K562 (cell line): Measurements from ENCODE around the gene HMCN1. TPM values are rescaled to one million over a fixed set of nuclear protein-coding genes. Genes with fewer than 3 reads are reported as not detected.

ENCODE experiments used
- ATAC-seq: fragments of 200-7000 bp; cut with Tn5 transposase; 3 replicates; pipeline ENCODE4 v1.9.1; 2020; ENCODE audit warnings: moderate library complexity
- BruUV-seq: library from RNA; stranded (reverse); fragments of 400-500 nt; replicated peaks from 2 replicates; lab custom pipeline; 2021; lab: Mats Ljungman, UMichigan
- CTCF ChIA-PET: fragments of 300-600 bp; formaldehyde crosslinking; extraction: SDS; loops from one replicate; lab custom pipeline; 2021; ENCODE audit warnings: low intra/inter-chr PET ratio; lab: Yijun Ruan, JAX
- POLR2A ChIA-PET: fragments of 300-600, 350-650 bp; sonication (Branson Sonifier 250); formaldehyde crosslinking; extraction: SDS; loops from one replicate; lab custom pipeline; 2021; ENCODE audit warnings: antibody characterized with exemption, inconsistent platforms; lab: Yijun Ruan, JAX
- DNase-seq, 4 experiments: peaks; one replicate each; pipeline versions ENCODE4 v3.0.0 to v3.0.0-alpha.2; 2011 to 2018; ENCODE audit warnings: low spot score in 3 of 4, mixed read lengths in 3 of 4; ENCODE audit errors: extremely low read depth in 1 of 4
- FAIRE-seq: peaks from 2 replicates; lab custom pipeline; 2011; peaks lifted over from hg19 to GRCh38; lab: Jason Lieb, UNC
- H2AFZ ChIP-seq: 2 replicates; pipeline ENCODE4 v1.6.0; 2011; ENCODE audit warnings: low read depth, low read length, control low read depth, inconsistent platforms
- H3K27ac ChIP-seq: fragments of 200-600 bp; 3 replicates; pipeline ENCODE4 v1.8.0; 2011; ENCODE audit warnings: low read depth, mild to moderate bottlenecking, control low read depth, inconsistent platforms, low read length, moderate library complexity, mixed read lengths; ENCODE audit errors: extremely low read depth
- H3K27me3 ChIP-seq, 2 experiments: fragments of 300-600 bp in 1 of 2; 2 replicates in 1 of 2; 3 replicates in 1 of 2; pipeline versions ENCODE4 v1.6.0 to v1.8.0; 2011; ENCODE audit warnings: inconsistent platforms in 2 of 2, low read length in 2 of 2, mild to moderate bottlenecking in 1 of 2, mixed read lengths in 1 of 2, moderate library complexity in 1 of 2; ENCODE audit not compliant: control insufficient read depth in 2 of 2, insufficient read depth in 2 of 2
- H3K36me3 ChIP-seq: fragments of 300-600 bp; 3 replicates; pipeline ENCODE4 v1.8.0; 2011; ENCODE audit warnings: mild to moderate bottlenecking, low read length, inconsistent platforms; ENCODE audit not compliant: control insufficient read depth, insufficient read depth
- H3K4me1 ChIP-seq, 2 experiments: fragments of 200-600 bp in 1 of 2; replicated peaks in 1 of 2; 2 replicates in 1 of 2; 3 replicates in 1 of 2; pipeline versions ENCODE4 v1.5.1 to v1.8.0; 2011; ENCODE audit warnings: inconsistent platforms in 2 of 2, low read length in 2 of 2, mild to moderate bottlenecking in 1 of 2, mixed read lengths in 1 of 2, moderate library complexity in 1 of 2; ENCODE audit not compliant: control insufficient read depth in 2 of 2, insufficient read depth in 2 of 2
- H3K4me2 ChIP-seq: 2 replicates; pipeline ENCODE4 v1.6.1; 2011; ENCODE audit warnings: low read length, control low read depth, inconsistent platforms, mixed read lengths; ENCODE audit not compliant: insufficient read depth
- H3K4me3 ChIP-seq: fragments of 200-600 bp; sonication (generic), shearing (Covaris generic); 2 replicates; pipeline ENCODE4 v1.5.1; 2016; ENCODE audit warnings: control low read depth, inconsistent platforms
- H3K79me2 ChIP-seq: fragments of 200-600 bp; 3 replicates; pipeline ENCODE4 v1.8.0; 2011; ENCODE audit warnings: low read length, inconsistent platforms; ENCODE audit not compliant: control insufficient read depth, insufficient read depth
- H3K9ac ChIP-seq, 2 experiments: 2 replicates each; pipeline versions ENCODE4 v1.6.0 to v1.6.1; 2011; ENCODE audit warnings: low read depth in 2 of 2, low read length in 2 of 2, control low read depth in 1 of 2, inconsistent platforms in 1 of 2, mild to moderate bottlenecking in 1 of 2, mixed read lengths in 1 of 2; ENCODE audit not compliant: insufficient read depth in 1 of 2
- H3K9me1 ChIP-seq: one replicate; pipeline ENCODE4 v1.6.0; 2011; ENCODE audit warnings: inconsistent platforms, mild to moderate bottlenecking, low read length, moderate library complexity; ENCODE audit not compliant: control insufficient read depth, insufficient read depth
- H3K9me3 ChIP-seq: replicated peaks from 2 replicates; pipeline ENCODE4 v1.5.1; 2011; ENCODE audit warnings: low read depth, low read length, inconsistent platforms; ENCODE audit not compliant: control insufficient read depth, insufficient read depth
- H4K20me1 ChIP-seq: replicated peaks from 2 replicates; pipeline ENCODE4 v1.6.1; 2011; ENCODE audit warnings: low read length, inconsistent platforms, mixed read lengths; ENCODE audit not compliant: control insufficient read depth, insufficient read depth
- CLOCK ChIP-seq: fragments of 250-450 bp; sonication (Bioruptor Pico); IDR thresholded peaks from 2 replicates; pipeline ENCODE4 v1.4.0; 2020; ENCODE audit warnings: mild to moderate bottlenecking, moderate library complexity, borderline replicate concordance
- DDX20 ChIP-seq: fragments of 450-650 bp; IDR thresholded peaks from 2 replicates; pipeline ENCODE4 v1.6.1; 2016; ENCODE audit warnings: missing genetic modification characterization, low read depth, mild to moderate bottlenecking, missing compliant biosample characterization, moderate library complexity
- MAFF ChIP-seq: IDR thresholded peaks from 2 replicates; pipeline ENCODE4 v1.6.1; 2012; ENCODE audit warnings: low read length, improper control_type of control experiment
- MEF2A ChIP-seq: IDR thresholded peaks from 2 replicates; pipeline ENCODE4 v1.6.1; 2011; ENCODE audit warnings: low read depth, mild to moderate bottlenecking, low read length, moderate library complexity; ENCODE audit not compliant: control insufficient read depth
- SIRT6 ChIP-seq: IDR thresholded peaks from one replicate; pipeline ENCODE4 v1.6.1; 2012; ENCODE audit warnings: low read depth, mild to moderate bottlenecking, control low read depth, inconsistent platforms, low read length, moderate library complexity
- U2AF2 ChIP-seq: fragments of 200-400 bp; formaldehyde crosslinking; optimal IDR thresholded peaks from 2 replicates; pipeline ENCODE3; 2017; ENCODE audit warnings: low read depth, mild to moderate bottlenecking, low read length
- ZBTB34 ChIP-seq: fragments of 250-450 bp; sonication (Bioruptor Pico); IDR thresholded peaks from 2 replicates; pipeline ENCODE4 v1.8.0; 2021; ENCODE audit warnings: mild to moderate bottlenecking, moderate library complexity
- ZNF232 ChIP-seq: sonication (generic); formaldehyde crosslinking; IDR thresholded peaks from 2 replicates; pipeline ENCODE4 v1.8.0; 2022; ENCODE audit warnings: mild to moderate bottlenecking, missing genetic modification reagents
- WGBS: fragments of 100-300 bp; shearing (Covaris generic); methylation state at CpG from one replicate; pipeline ENCODE4 v1.1.6; 2016; ENCODE audit warnings: low coverage, mixed read lengths; ENCODE audit not compliant: insufficient coverage; ENCODE audit errors: missing lambda C conversion rate; 5-methylcytosine and 5-hydroxymethylcytosine counted together
- in situ Hi-C: fragments of 300-500 bp; cut with MboI; formaldehyde crosslinking; loops from 4 replicates; pipeline ENCODE4 v1.15.0; 2018; ENCODE audit warnings: inconsistent platforms, mixed read lengths
- intact Hi-C: fragments of 100-400 bp; cut with micrococcal nuclease; formaldehyde crosslinking; loops from 2 replicates; pipeline ENCODE4 v1.14.2; 2022
- polyA plus RNA-seq, 8 experiments: library from polyadenylated mRNA; depleted of rRNA in 4 of 8; stranded (reverse) in 5 of 8; unstranded in 3 of 8; fragments of >200 nt; fragmentation: Nextera tagmentation in 2 of 8; fragmentation: Illumina TruSeq in 1 of 8; extraction: Ambion mirVana in 2 of 8; extraction: Trizol in 1 of 8; gene quantifications; 2 replicates each; pipeline versions ENCODE4 v1.2.1 to v1.2.3, GENCODE V29; 2011 to 2014; ENCODE audit warnings: inconsistent platforms in 1 of 8, missing spikeins in 1 of 8
- total RNA-seq, 7 experiments: library from RNA; depleted of rRNA in 6 of 7; stranded (reverse); fragments of >200 nt in 6 of 7; fragmentation: Illumina TruSeq in 2 of 7; extraction: Trizol in 2 of 7; gene quantifications; 2 replicates each; pipeline versions ENCODE4 v1.2.1 to v1.2.3, GENCODE V29; 2011 to 2021; ENCODE audit warnings: low replicate concordance in 1 of 7
- TF ChIP-seq, protein P1 (sequence below): fragments of 250-450 bp; sonication (Bioruptor Pico); IDR thresholded peaks from 2 replicates; pipeline ENCODE4 v1.4.0; 2020; ENCODE audit warnings: mild to moderate bottlenecking, moderate library complexity
- TF ChIP-seq, protein P2 (sequence below), 2 experiments: IDR thresholded peaks; 2 replicates each; pipeline ENCODE4 v1.6.1; 2011; ENCODE audit warnings: borderline replicate concordance in 1 of 2, control low read depth in 1 of 2, low read depth in 1 of 2, low read length in 1 of 2, mild to moderate bottlenecking in 1 of 2, mixed read lengths in 1 of 2, moderate library complexity in 1 of 2; ENCODE audit not compliant: insufficient read depth in 1 of 2, insufficient read length in 1 of 2, poor library complexity in 1 of 2, severe bottlenecking in 1 of 2; ENCODE audit errors: extremely low read depth in 1 of 2
- TF ChIP-seq, protein P3 (sequence below): fragments of 250-450 bp; sonication (Bioruptor Pico); IDR thresholded peaks from 2 replicates; pipeline ENCODE4 v1.5.1; 2021; ENCODE audit warnings: mild to moderate bottlenecking

Gene HMCN1
- total and polyA plus RNA-seq, 9 of the 15 experiments (the other 6 are each of a cell fraction or from before 2014, with no cell fraction given): 0.07 to 0.36 (median 0.21) TPM

GRCh38 chr1:186225096-186225495, 490.9 kb downstream of the HMCN1 start (continued):
- TF ChIP-seq, protein P1, sequence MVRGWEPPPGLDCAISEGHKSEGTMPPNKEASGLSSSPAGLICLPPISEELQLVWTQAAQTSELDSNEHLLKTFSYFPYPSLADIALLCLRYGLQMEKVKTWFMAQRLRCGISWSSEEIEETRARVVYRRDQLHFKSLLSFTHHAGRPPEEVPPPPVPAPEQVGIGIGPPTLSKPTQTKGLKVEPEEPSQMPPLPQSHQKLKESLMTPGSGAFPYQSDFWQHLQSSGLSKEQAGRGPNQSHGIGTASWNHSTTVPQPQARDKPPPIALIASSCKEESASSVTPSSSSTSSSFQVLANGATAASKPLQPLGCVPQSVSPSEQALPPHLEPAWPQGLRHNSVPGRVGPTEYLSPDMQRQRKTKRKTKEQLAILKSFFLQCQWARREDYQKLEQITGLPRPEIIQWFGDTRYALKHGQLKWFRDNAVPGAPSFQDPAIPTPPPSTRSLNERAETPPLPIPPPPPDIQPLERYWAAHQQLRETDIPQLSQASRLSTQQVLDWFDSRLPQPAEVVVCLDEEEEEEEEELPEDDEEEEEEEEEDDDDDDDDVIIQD: no peak
- no peak for TF ChIP-seq SIRT6

GRCh38 chr1:186228749-186229148, 494.6 kb downstream of the HMCN1 start:
- ATAC-seq (no peak), FAIRE-seq (no peak), DNase-seq (no peak)
- H3K79me2 ChIP-seq: no peaks in the 10 kb centered on the region
- H2AFZ ChIP-seq: no peak overlapping the region
- H3K36me3 ChIP-seq: no peaks in the 10 kb centered on the region
- no peak overlapping the region for H3K27ac ChIP-seq
- in situ Hi-C loops: no loop called here
- H3K4me1 ChIP-seq: no peaks in the 10 kb centered on the region
- no peak overlapping the region for H3K9ac ChIP-seq
- ChIA-PET CTCF (no interaction called here), POLR2A (interaction anchor here (1.2 kb wide), 1 partner anchor 11 kb away, joined by 3 read pairs; no protein-coding TSS in a partner anchor)
- intact Hi-C loops: no loop called here
- H3K9me3 ChIP-seq: no peaks in the 10 kb centered on the region
- H3K4me3 ChIP-seq: no peak overlapping the region
- H4K20me1 ChIP-seq: no peaks in the 10 kb centered on the region
- WGBS: 4% methylated on average over 6 of the region's 6 CpGs
- no peaks in the 10 kb centered on the region for H3K9me1 ChIP-seq
- BruUV-seq: no TSS peak
- H3K27me3 ChIP-seq: peaks cover 0 to 3% of the 10 kb centered on the region in 2 experiments; a peak in 2 of 5 replicates
- no peak overlapping the region for H3K4me2 ChIP-seq
- TF ChIP-seq, protein P2, sequence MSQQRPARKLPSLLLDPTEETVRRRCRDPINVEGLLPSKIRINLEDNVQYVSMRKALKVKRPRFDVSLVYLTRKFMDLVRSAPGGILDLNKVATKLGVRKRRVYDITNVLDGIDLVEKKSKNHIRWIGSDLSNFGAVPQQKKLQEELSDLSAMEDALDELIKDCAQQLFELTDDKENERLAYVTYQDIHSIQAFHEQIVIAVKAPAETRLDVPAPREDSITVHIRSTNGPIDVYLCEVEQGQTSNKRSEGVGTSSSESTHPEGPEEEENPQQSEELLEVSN (IDR thresholded peaks at IDR 0.05; ENCODE audit: borderline replicate concordance in 1 of 2, extremely low read depth in 1 of 2, insufficient read depth in 1 of 2, insufficient read length in 1 of 2, low read depth in 1 of 2, low read length in 1 of 2, poor library complexity in 1 of 2, severe bottlenecking in 1 of 2): no peak
- TF ChIP-seq ZNF232 (CRISPR knock-in tag) (no peak), U2AF2 (no peak), MEF2A (no peak), CLOCK (CRISPR knock-in tag) (no peak), ZBTB34 (no peak), MAFF (no peak), DDX20 (tag) (no peak)
- TF ChIP-seq, protein P3, sequence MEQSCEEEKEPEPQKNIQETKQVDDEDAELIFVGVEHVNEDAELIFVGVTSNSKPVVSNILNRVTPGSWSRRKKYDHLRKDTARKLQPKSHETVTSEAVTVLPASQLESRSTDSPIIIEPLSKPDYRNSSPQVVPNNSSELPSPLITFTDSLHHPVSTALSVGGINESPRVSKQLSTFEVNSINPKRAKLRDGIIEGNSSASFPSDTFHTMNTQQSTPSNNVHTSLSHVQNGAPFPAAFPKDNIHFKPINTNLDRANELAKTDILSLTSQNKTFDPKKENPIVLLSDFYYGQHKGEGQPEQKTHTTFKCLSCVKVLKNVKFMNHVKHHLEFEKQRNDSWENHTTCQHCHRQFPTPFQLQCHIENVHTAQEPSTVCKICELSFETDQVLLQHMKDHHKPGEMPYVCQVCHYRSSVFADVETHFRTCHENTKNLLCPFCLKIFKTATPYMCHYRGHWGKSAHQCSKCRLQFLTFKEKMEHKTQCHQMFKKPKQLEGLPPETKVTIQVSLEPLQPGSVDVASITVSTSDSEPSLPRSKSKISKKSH (CRISPR knock-in tag): no peak
